ENCODE data around the gene TLL1. TPM values are rescaled to one million over a fixed set of nuclear protein-coding genes. Genes with fewer than 3 reads are reported as not detected.

Gene TLL1
- total RNA-seq, 4 donors from 2014 or later, result 1.7 to 9.6 (median 7.1) TPM

DNA sequence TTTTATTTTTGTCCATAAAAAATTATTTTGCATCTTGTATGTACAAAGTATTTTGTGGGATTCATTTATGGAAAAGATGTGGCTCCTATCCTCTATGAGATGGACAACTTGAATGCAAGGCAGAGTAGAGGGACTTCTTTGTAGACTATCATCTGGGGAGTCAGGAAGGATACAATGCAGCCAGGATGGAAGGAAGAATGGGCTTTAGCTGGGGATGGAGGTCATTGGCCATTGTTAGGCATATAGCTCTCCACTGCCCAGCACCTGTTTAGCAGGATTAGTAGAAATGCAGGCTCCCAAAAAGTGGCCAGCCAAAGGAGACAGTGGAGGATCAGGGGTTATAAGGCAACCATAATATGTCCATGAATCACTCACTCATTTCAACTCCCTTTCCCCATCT lies 5.1 kb upstream of the TLL1 start:
- no peak for TF ChIP-seq CTCF (IDR thresholded peaks at IDR 0.05; ENCODE audit: low read depth)

DNA sequence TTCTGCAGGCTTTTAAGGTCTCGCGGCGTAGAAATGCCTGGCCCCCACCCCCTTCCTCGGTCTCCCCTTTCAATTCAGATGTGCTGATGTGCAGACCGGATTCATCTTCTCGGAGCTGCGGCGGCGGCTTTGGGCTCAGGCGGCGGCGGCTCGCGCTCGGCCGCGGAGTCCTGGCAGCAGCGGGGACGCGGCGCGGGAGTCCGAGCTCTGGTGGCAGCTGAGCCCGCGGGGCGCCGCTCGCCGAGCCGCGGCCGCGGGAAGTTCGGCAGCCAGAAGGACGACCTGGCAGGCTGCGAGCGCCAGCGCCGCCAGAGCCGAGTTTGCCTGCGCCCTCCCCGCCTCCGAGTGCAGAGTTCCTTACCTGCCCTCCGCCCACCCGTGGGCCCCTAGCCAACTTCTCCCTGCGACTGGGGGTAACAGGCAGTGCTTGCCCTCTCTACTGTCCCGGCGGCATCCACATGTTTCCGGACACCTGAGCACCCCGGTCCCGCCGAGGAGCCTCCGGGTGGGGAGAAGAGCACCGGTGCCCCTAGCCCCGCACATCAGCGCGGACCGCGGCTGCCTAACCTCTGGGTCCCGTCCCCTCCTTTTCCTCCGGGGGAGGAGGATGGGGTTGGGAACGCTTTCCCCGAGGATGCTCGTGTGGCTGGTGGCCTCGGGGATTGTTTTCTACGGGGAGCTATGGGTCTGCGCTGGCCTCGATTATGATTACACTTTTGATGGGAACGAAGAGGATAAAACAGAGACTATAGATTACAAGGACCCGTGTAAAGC lies 448 bp downstream of the TLL1 start:
- no peak for TF ChIP-seq CTCF (IDR thresholded peaks at IDR 0.05; ENCODE audit: low read depth)

DNA sequence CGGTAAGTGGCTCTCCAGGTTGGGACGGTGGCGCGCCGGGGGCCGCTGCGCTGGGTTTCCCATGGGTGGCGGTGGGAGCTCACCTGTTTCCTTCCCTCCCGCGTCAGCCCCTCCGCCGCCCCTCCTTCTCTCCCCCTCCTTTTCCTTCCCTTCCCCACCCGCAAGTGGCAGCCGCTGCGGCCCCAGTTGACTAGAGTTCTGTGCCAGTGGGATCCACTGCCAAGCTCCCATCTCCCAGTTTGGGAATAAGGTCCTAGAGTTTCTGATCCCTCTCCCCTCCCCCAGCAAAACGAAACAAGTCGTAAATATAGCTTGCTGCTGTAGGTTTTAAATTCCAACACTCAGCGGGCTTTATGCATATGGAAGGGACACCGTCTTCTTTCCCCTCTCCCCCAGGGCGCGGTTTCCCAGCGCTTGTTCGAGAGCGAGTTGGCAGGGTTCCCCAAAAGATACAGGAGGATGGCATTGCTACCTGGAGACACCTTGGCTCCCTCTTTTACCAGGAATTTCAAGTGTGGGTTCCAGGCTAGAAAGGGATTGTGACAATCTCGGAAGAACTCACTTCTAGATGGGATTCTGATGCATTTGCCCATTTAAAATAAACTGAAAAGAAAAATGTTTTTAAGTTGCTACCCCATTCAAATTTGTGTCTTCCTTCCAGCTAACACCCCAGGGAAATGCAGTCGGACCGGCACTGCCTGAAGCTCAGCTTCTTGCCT lies 1.2 kb downstream of the TLL1 start:
- TF ChIP-seq CTCF (IDR thresholded peaks at IDR 0.05; ENCODE audit: low read depth), result no peak

DNA sequence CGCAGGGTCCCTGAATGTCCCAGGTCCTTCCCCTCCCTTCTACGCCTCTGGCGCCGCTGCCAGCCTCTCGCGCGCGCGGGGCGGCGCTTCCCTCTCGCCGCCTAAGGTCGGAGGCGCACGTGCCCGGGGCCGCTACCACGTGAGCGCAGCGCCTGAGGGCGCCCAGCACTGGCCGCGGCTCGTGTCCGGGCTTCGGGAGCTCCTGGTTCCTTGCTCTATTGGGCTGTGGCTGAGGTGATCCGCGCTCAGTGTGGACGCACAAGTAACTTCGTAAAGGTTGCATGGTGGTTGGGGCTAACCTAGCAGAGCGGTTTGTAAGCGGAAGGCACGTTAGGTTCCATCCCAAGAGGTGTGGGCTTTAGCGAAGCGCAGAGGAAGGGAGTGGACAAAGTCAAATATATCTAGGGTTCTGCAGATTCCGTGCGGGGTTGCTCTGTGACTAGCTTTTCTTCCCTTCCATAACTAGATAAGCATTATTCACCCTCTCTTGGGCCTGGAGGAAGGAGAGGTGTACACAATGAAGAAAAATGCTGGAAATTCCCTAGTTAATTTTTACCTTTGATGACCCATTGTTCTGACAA lies 1.8 kb downstream of the TLL1 start:
- TF ChIP-seq CTCF (IDR thresholded peaks at IDR 0.05; ENCODE audit: low read depth), result no peak

DNA sequence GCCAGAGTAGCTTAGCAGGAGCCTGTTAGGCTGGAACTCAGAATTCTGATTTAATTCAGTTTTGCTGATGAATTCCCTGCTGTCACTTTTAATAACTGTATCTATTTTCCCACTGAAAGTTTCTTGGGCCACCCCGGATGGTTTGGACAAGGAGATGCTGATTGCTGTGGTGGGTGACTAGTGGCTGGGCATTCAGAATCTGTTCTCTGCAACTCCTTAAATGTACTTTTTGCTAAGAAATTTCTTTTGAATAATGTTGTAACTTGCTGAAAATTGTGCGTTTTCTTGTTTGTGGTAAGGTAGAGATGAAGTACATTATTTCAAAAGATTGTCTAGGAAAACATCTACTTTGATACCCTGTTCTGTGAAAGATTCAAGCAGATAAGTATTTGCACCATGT lies 2.4 kb downstream of the TLL1 start:
- TF ChIP-seq CTCF (IDR thresholded peaks at IDR 0.05; ENCODE audit: low read depth), result no peak

- no peak for TF ChIP-seq CTCF (IDR thresholded peaks at IDR 0.05; ENCODE audit: low read depth)
These were observed 4.2 kb downstream of the TLL1 start for GRCh38 chr4:165877286-165877685.

DNA sequence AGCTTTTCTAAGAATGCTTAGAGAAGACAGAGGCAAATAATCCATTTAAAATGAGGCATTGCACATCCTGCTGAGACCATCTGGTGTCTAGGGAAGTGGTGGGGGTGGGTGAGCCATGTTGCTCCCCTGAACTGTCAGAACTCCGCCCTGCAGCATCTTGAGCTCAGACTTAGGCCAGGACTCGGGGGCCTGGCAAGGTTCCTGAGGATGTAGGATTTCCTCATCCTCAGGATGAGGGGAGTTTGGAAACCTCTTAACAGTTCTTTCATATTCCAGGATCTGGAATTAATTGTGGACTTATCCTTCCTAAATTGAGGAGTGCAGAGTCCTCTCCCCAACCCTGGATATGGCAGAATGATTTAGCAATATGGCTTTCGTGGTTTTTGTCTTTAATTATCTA lies 6.6 kb downstream of the TLL1 start:
- TF ChIP-seq CTCF (IDR thresholded peaks at IDR 0.05; ENCODE audit: low read depth), result no peak
